22Rv1 (cell line): ENCODE results near the gene APOM.

ENCODE experiments used
- H3K27ac ChIP-seq: fragments of 450-650 bp; 2 replicates; pipeline ENCODE4 v1.5.1; 2017
- CTCF ChIP-seq: fragments of 450-650 bp; IDR thresholded peaks from 2 replicates; pipeline ENCODE4 v1.5.1; 2017; ENCODE audit warnings: mild to moderate bottlenecking
- ZFX ChIP-seq: fragments of 450-650 bp; IDR thresholded peaks from 2 replicates; pipeline ENCODE4 v1.6.1; 2017; ENCODE audit warnings: antibody characterized with exemption, borderline replicate concordance

Gene APOM

GRCh38 chr6:31655349-31656237 is at the start of gene APOM:
APOM (plus strand) TSS chr6:31655894; CDS start chr6:31655967, 73 bp downstream.
- TF ChIP-seq ZFX (no peak), CTCF (no peak)
- H3K27ac ChIP-seq: peak within 1 kb of the TSS; percentile 95

- H3K27ac ChIP-seq: no peak overlapping the region
- TF ChIP-seq ZFX: no peak
- TF ChIP-seq CTCF: no peak
These were observed 48.4 kb upstream of the APOM start for GRCh38 chr6:31607317-31607716.

- no peak overlapping the region for H3K27ac ChIP-seq
- TF ChIP-seq ZFX (no peak), CTCF (no peak)
These were observed 45.9 kb upstream of the APOM start for GRCh38 chr6:31609519-31610406.

GRCh38 chr6:31610968-31611367 is 44.7 kb upstream of the APOM start:
- TF ChIP-seq CTCF: no peak
- TF ChIP-seq ZFX: no peak
- H3K27ac ChIP-seq: no peak overlapping the region

GRCh38 chr6:31614075-31614619 is 41.5 kb upstream of the APOM start:
- no peak overlapping the region for H3K27ac ChIP-seq
- TF ChIP-seq CTCF (no peak), ZFX (no peak)

GRCh38 chr6:31614684-31615578 is 40.8 kb upstream of the APOM start, which contains the start of gene AIF1:
AIF1 (plus strand) TSS chr6:31615234; CDS start chr6:31615330, 96 bp downstream.
- no peak for TF ChIP-seq ZFX
- no peak for TF ChIP-seq CTCF
- H3K27ac ChIP-seq: no peak within 1 kb of the TSS
